Inferior parietal cortex (tissue), 1 donor: ENCODE results near the gene PTPN23.

ENCODE experiments used
- DNase-seq: peaks from one replicate; pipeline ENCODE4 v3.0.0-alpha.2; 2016; ENCODE audit errors: extremely low spot score

PTPN23 gene

GRCh38 chr3:47405820-47406761 lies 25.3 kb downstream of the PTPN23 start:
- no peak for DNase-seq

- DNase-seq: no peak
Measured at GRCh38 chr3:47406762-47407149, 25.9 kb downstream of the PTPN23 start.

- DNase-seq: no peak
Measured at GRCh38 chr3:47407237-47407636, 26.4 kb downstream of the PTPN23 start.

GRCh38 chr3:47407896-47408838 lies 27.3 kb downstream of the PTPN23 start:
- no peak for DNase-seq

GRCh38 chr3:47408839-47409229 lies 28.0 kb downstream of the PTPN23 start:
- DNase-seq: no peak

- no peak for DNase-seq
Measured at GRCh38 chr3:47409284-47409683, 28.5 kb downstream of the PTPN23 start.

- no peak for DNase-seq
Measured at GRCh38 chr3:47409688-47410416, 29.0 kb downstream of the PTPN23 start.

GRCh38 chr3:47410417-47410720 lies 29.5 kb downstream of the PTPN23 start:
- DNase-seq: no peak

GRCh38 chr3:47410801-47411646 lies 30.2 kb downstream of the PTPN23 start:
- no peak for DNase-seq

GRCh38 chr3:47411696-47412452 lies 31.1 kb downstream of the PTPN23 start:
- DNase-seq: no peak

- no peak for DNase-seq
Measured at GRCh38 chr3:47412453-47412756, 31.6 kb downstream of the PTPN23 start.

- no peak for DNase-seq
Measured at GRCh38 chr3:47412842-47413520, 32.2 kb downstream of the PTPN23 start.

- no peak for DNase-seq
Measured at GRCh38 chr3:47413751-47414150, 32.9 kb downstream of the PTPN23 start.

GRCh38 chr3:47414161-47414564 lies 33.3 kb downstream of the PTPN23 start:
- no peak for DNase-seq

GRCh38 chr3:47414666-47415587 lies 34.1 kb downstream of the PTPN23 start:
- DNase-seq: no peak

- no peak for DNase-seq
Measured at GRCh38 chr3:47416041-47416440, 35.2 kb downstream of the PTPN23 start.

GRCh38 chr3:47418167-47419082 lies 37.6 kb downstream of the PTPN23 start:
- DNase-seq: no peak
